ENCODE results near the gene CPT1B.
A peak's percentile ranks its signal among the peaks of the same experiment; 100 is the strongest.
"Not testable (repeated sequence)": the region's sequence is repeated elsewhere in the genome, so short reads cannot be mapped to it uniquely, and the experiment has no call there.

Gene CPT1B

DNA sequence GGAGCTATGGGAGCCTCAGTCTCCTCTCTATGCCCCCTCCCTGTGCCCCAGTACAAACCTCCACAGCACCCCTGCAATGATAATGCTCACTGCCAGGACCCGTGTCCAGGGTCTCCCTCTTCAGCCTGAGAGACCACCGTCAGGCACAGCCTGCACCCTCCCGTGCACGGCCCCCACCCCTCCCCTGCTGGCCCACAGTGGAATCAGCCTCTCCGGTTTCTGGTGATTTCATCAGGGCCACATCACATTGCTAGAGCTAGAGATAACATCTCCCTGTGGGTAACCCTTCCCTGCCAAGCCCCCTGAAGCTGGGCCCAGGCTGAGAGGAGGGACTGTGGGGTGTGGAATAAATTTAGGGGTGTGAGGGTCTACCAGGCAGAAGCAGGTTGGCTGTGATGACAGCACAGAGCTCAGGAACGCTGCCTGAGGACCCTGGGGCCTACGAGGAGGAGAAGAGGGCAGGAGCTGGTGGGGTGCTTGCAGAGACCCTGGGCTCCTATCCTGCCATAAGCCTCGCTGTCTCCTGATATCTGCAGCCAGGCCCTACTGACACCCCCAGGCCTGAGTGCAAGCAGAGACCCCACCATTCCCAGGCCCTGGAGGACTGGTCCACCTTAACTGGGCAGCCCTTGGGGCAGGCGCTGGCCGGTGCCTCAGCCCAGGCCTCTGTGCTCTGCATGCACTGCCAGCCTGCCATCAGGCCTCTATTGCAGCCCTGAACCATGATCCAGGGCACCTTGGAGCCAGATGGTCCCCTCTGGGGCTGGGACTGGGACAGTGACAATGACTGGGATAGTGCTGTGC lies 32.5 kb downstream of the CPT1B start, which contains the start of gene KLHDC7B:
KLHDC7B (plus strand) TSS at position 378 of the 804 bp plus-strand sequence; CDS start at position 723, 345 bp downstream.
- no peak for DNase-seq (ENCODE audit: low read depth in 2 of 2)

DNA sequence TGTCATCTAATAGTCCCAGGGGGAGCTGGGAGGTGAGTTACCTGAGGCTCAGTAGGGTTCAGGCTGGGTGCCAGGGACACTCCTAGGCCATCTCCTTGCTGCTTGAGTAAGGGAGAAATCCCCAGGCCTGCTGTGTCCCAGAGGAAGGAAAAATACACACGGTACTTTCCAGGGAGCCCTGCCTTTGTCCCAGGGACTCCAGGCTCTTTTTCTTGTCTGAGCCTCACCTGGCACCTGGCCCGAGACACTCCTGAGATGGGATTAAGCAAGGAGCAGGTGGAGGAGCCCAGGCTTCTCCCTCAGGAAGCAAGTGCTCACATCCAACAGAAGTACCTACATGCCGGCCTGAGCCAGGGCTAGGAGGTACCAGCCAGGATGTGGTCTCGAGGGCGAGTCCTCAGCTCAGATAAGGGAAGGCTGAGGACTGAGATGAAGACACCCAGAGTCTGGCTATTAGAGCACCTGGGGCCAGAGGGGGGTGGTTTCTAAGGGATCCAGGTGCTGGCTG lies 33.4 kb downstream of the CPT1B start:
- DNase-seq (ENCODE audit: low read depth in 2 of 2): no peak

- peak; percentile 63 to 76 for DNase-seq (ENCODE audit: low read depth in 2 of 2)
These were observed 34.0 kb downstream of the CPT1B start for GRCh38 chr22:50544078-50544745.

DNA sequence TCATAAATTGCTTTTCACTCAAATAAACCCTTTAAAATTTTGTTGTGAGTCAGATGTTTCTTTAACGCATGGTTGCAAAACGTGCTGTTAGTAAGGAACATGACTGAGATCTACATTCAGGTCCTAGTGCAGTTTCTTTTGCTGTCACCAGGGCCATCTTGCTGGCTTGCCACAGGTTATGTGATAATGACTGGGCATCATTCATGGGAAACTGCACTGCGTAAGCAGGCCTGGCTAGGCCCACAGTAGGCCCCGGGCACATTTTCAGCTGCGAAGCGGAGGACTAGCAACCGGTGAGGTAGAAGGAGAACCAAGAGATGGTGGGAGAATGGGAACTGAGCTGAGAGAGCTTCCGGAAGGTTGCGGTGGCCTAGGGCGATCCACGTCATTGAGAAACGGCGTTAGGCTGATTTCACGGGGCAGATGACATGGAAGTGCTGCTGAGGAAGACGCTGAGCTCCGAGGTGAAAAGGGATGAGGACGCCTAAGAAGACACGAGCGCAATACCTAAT lies 35.8 kb downstream of the CPT1B start:
- no peak for DNase-seq (ENCODE audit: low read depth in 2 of 2)

DNA sequence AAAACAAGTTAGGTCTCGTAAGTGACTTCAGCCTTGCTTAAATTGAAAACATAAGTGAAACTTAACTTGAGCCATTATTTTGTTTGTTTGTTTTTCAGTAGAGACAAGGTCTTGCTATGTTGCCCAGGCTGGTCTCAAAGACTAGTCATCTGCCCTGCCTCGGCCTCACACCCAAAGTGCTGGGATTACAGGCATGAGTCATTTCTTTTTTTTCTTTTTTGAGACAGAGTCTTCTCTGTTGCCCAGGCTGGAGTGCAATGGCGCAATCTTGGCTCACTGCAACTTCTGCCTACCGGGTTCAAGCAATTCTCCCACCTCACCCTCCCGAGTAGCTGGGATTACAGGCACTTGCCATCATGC lies 36.6 kb downstream of the CPT1B start:
- DNase-seq (ENCODE audit: low read depth in 2 of 2): not testable (repeated sequence)

- no peak for DNase-seq (ENCODE audit: low read depth in 2 of 2)
These were observed 37.8 kb downstream of the CPT1B start for GRCh38 chr22:50540381-50540780.

DNA sequence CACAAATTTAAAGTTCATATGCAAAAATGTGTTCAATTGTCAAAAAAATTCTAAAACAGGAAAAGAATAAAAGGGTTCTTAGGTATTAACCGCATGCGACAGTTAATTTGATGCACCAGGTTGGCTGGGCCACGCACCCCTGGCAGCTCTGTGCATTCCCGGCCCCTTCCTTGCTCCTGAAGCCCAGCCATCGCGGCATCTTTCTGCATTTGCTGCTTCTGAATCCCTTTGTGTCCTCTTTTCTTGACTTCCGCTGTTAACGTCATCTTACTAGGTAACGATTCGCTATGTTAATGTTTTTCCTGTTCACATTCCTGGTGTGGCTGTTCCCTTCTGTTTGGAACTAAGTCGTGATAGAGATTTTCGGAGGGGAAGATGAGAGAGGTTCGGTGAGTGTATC lies 40.5 kb downstream of the CPT1B start:
- DNase-seq (ENCODE audit: low read depth in 2 of 2): no peak

- no peak for DNase-seq (ENCODE audit: low read depth in 2 of 2)
These were observed 42.0 kb downstream of the CPT1B start for GRCh38 chr22:50536226-50536625.

DNA sequence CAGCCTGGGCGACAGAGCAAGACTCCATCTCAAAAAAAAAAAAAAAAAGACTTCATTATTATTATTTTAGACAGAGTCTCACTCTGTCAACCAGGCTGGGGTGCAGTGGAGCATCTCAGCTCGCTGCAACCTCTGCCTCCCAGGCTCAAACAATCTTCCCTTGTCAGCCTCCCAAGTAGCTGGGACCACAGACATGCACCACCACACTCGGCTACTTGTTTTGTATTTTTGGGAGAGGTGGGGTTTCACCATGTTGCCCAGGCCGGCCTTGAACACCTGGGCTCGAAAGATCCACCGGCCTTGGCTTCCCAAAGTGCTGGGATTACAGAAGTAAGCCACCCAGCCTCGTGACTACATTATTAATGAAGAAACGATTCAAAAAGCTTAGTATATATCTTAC lies 43.1 kb downstream of the CPT1B start:
- DNase-seq (ENCODE audit: low read depth in 2 of 2): no peak

GRCh38 chr22:50533856-50534711 lies 44.1 kb downstream of the CPT1B start:
- not testable (repeated sequence) for DNase-seq (ENCODE audit: low read depth in 2 of 2)

- DNase-seq (ENCODE audit: low read depth in 2 of 2): no peak
These were observed 45.1 kb downstream of the CPT1B start for GRCh38 chr22:50532824-50533796.

DNA sequence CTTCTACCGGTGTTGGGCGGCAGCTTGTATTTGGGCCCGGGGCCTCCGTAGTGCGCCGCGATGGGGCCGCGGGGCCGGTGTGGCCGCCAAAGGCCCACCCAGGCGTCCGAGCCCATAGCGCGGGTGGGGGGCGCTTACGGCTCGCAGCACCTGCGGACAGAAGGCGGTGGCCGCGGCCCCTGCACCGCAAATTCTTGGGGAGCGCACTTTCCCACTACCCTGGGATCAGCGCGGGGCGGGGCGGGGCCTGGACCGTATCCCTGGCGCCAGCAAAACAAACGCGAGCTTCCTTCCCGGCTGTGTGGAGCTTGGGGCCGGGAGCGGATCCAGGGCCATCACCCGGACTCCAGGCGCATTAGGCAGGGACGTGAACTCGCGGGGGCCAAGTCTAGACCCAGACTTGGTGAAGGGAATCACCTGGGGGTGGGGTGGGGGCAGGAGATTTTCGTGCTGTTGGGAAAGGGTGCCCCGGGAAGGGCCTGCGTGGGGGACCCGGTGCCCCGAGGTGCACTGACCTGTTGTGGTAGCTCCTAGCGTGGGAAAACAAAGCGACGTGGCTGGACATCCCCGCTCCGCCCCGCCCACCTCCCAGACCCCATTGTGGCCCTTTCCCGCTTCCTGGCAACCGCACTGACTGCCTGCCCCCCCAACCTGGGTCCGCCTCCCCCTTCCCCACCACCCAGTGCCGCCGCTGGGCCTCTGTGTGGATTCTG lies 46.1 kb downstream of the CPT1B start:
- no peak for DNase-seq (ENCODE audit: low read depth in 2 of 2)

DNA sequence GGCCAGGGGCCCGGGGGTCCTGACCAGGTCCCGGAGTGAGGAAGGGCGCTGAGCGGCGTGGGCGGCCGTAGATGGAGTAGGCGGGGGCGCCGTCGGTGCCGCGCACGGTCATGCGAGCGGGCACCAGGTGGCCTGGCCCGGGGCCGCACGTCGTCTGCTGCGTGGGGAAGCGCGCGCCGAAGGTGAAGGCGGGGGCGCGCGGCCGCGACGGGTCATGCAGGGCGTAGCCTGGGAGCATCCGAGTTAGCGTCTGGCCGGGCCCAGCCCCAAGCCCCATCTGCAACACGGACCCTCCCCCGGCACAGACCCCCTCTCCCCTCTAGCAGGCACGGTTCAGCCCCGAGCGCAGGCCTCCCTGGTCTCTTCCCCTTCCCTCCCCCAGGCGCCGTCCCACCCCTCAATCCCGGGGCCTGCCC lies 46.7 kb downstream of the CPT1B start:
- no peak for DNase-seq (ENCODE audit: low read depth in 2 of 2)

DNA sequence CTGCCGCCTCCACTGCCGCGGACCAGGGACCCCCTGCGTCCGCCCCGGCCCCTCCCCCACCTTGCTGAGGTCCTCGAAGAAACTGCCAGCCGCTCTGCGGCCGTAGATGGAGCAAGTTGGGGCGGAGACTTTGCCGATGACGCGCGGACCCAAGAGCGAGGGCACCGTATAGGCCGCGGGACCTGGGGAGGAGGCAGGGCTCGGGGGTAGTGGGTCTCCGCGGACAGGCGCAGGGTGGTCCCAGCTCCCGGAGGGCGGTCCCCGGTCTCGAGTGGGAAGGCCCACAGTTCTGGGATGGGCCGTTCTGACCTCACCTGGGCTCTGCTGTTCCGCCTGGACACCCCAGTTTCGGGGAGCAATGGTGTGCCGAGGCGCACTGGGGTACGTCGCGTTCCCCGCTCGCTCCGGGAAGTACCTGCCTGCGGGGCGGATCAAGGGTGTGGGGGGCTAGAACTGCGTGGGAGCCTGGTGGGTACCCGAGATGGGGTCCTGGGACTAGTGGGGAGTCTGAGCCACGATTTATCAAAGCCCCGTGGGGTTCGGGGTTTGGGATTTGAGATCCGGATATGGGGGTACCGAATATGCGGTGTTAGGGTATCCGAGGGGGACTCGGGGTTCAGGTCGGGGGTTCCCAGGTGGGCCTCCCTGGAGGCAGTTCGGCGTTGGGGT lies 47.2 kb downstream of the CPT1B start:
- DNase-seq (ENCODE audit: low read depth in 2 of 2): peak in 1 of 2 donors; percentile 71

DNA sequence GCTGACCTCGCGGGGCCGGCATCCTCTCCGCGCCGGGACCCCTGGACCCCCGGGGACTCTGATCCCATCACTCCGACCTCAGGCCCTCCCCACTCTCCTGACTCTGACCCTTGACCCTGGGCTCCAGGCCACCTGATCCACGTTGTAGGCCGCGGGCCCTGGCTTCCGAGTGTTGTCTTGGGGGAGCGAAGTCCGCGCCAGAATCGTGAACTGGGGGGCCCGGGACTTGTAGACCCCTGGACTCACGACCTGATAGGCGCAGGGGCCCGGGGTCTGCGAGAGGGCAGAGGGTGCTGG lies 47.7 kb downstream of the CPT1B start:
- no peak for DNase-seq (ENCODE audit: low read depth in 2 of 2)

- DNase-seq (ENCODE audit: low read depth in 2 of 2): no peak
These were observed 48.2 kb downstream of the CPT1B start, which contains the start of gene TYMP for GRCh38 chr22:50529897-50530579. Gene TYMP (minus strand): TSS chr22:50530012. CDS start chr22:50529709, 303 bp downstream.

DNA sequence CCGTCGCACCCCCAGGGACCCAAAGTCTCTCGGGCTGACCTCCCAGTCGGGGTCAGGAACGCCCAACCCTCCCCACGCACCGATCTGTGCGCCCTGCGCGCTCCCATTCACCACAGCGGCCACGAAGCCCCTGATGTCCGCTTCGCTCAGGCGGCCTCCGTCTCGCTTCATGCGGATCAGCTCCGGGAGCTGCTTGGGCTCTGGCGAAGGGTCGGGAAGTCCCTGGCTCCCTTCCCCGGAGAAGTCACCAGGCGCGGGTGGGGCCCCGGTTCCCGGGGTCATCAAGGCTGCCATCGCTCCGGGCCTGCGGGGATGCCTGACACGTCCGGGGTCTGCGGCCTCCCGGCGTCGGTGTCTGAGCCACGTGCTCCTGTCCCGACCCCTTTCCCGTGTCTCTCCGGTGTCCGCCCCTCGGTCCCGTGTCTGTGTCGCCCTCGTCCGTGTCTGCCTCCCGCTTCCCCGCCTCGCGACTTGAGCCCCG lies 48.8 kb downstream of the CPT1B start:
- no peak for DNase-seq (ENCODE audit: low read depth in 2 of 2)

DNA sequence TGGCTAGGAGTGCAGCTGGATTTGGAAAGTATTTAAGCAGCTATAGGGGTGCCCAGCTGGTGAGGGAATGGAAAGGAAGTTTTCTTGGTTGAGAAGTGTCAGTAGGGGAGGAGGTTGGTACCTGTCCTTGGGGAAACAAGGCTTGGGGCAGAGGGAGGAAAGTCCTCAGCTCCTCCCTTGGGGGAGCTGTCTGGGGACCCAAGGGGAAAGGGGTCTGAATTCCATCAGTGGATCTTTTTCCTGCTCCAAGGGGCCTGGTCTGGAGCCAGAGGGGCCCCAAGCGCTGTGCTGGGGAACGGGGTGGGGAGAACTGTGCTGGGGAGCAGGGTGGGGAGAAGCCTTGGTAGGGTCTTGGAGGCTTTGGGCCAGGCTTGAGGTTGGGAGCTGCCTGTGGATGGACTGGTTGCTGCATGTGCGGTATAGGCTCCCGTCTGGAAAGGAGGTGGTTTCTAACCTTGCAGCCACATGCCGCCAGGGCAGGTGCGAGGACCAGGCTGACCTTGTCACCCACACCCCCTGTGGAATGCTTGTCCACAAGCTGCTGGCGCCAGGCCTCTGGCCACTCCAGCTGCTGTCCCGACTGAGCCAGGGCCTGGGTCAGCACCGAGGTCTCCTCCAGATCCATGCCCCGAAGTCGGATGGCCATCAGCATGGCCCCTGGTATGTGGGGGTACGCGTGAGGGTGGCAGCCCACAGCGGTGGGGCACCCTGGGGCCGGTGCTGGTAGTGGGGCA lies 49.4 kb downstream of the CPT1B start:
- DNase-seq (ENCODE audit: low read depth in 2 of 2): no peak
